Karpas-422 (cell line): ENCODE results near the gene BCL2L11. TPM values are rescaled to one million over a fixed set of nuclear protein-coding genes. Genes with fewer than 3 reads are reported as not detected.

ENCODE experiments used
- DNase-seq: peaks from one replicate; pipeline ENCODE4 v3.0.0-alpha.2; 2015
- H2AFZ ChIP-seq: fragments of 200-600 bp; sonication (generic); 2 replicates; pipeline ENCODE4 v1.6.1; 2014; ENCODE audit warnings: antibody characterized with exemption, low read length, mixed read lengths
- H3K27ac ChIP-seq: fragments of 200-600 bp; sonication (generic); 2 replicates; pipeline ENCODE4 v1.5.1; 2014; ENCODE audit warnings: mild to moderate bottlenecking, low read length, moderate library complexity
- H3K27me3 ChIP-seq: fragments of 200-600 bp; sonication (generic); 2 replicates; pipeline ENCODE4 v1.6.1; 2014; ENCODE audit warnings: low read length, mixed read lengths
- H3K36me3 ChIP-seq: fragments of 200-600 bp; sonication (generic); 2 replicates; pipeline ENCODE4 v1.6.1; 2014; ENCODE audit warnings: low read length, mixed read lengths; ENCODE audit not compliant: insufficient read depth
- H3K4me1 ChIP-seq: fragments of 200-600 bp; sonication (generic); 2 replicates; pipeline ENCODE4 v1.6.1; 2014; ENCODE audit warnings: mild to moderate bottlenecking, low read length, mixed read lengths
- H3K4me2 ChIP-seq: fragments of 200-600 bp; sonication (generic); 2 replicates; pipeline ENCODE4 v1.6.1; 2014; ENCODE audit warnings: low read length, low read depth, mild to moderate bottlenecking; ENCODE audit not compliant: poor library complexity, severe bottlenecking
- H3K4me3 ChIP-seq: fragments of 200-600 bp; sonication (generic); 2 replicates; pipeline ENCODE4 v1.5.1; 2014; ENCODE audit warnings: mild to moderate bottlenecking, antibody characterized with exemption, low read length, mixed read lengths
- H3K79me2 ChIP-seq: fragments of 200-600 bp; sonication (generic); 2 replicates; pipeline ENCODE4 v1.6.1; 2014; ENCODE audit warnings: mild to moderate bottlenecking, low read length, mixed read lengths
- H3K9ac ChIP-seq: fragments of 200-600 bp; sonication (generic); 2 replicates; pipeline ENCODE4 v1.6.0; 2014; ENCODE audit warnings: low read length
- H3K9me2 ChIP-seq: fragments of 200-600 bp; sonication (generic), shearing (Covaris generic); replicated peaks from 2 replicates; pipeline ENCODE4 v1.6.0; 2014; ENCODE audit warnings: mild to moderate bottlenecking, low read length, moderate library complexity; ENCODE audit not compliant: insufficient read depth
- H3K9me3 ChIP-seq: fragments of 300-700, 200-600 bp; sonication (generic); 2 replicates; pipeline ENCODE4 v1.6.1; 2014; ENCODE audit warnings: low read length, mixed read lengths
- H4K20me1 ChIP-seq: fragments of 200-600 bp; sonication (generic); 2 replicates; pipeline ENCODE4 v1.6.1; 2014; ENCODE audit warnings: mild to moderate bottlenecking, antibody characterized with exemption, low read length, low read depth; ENCODE audit not compliant: insufficient read depth
- total RNA-seq: library from RNA; depleted of rRNA; stranded (reverse); fragments of >200 nt; shearing (Covaris generic); gene quantifications from 2 replicates; pipeline ENCODE4 v1.2.3, GENCODE V29; 2014; ENCODE audit warnings: low replicate concordance

Gene BCL2L11
- total RNA-seq, 1 experiment from 2014 or later, result 51.9 TPM

- no peaks in the 10 kb centered on the region; the same call in 1 of the 2 replicates for H3K27me3 ChIP-seq
- no peaks in the 10 kb centered on the region for H3K9me2 ChIP-seq
- peaks cover 29% of the 10 kb centered on the region for H3K36me3 ChIP-seq
- peak; percentile 83 for DNase-seq
- peak overlapping the region; percentile 97 for H3K9ac ChIP-seq
- peak overlapping the region; percentile 92 for H3K4me2 ChIP-seq
- H4K20me1 ChIP-seq, result peaks cover 46% of the 10 kb centered on the region
- peaks cover 51% of the 10 kb centered on the region for H3K79me2 ChIP-seq
- H3K9me3 ChIP-seq, result no peaks in the 10 kb centered on the region
- H3K4me1 ChIP-seq, result peaks cover 73% of the 10 kb centered on the region
- peak overlapping the region; percentile 89 for H3K27ac ChIP-seq
- 0 out of 2 replicates have a peak overlapping the region, but pooled peaks have one; percentile 8 for H2AFZ ChIP-seq
- peak overlapping the region; percentile 97 for H3K4me3 ChIP-seq
These were observed 514 bp downstream of the BCL2L11 start for GRCh38 chr2:111121028-111121827.

GRCh38 chr2:111121828-111122630 is 1.3 kb downstream of the BCL2L11 start:
- Histone ChIP-seq H3K4me2 (peak overlapping the region; percentile 92), H3K36me3 (peaks cover 37% of the 10 kb centered on the region), H3K9ac (peak overlapping the region; percentile 97), H3K9me2 (no peaks in the 10 kb centered on the region), H3K4me3 (peak overlapping the region; percentile 97), H3K27me3 (no peaks in the 10 kb centered on the region; the same call in 1 of the 2 replicates), H2AFZ (no peak overlapping the region), H3K27ac (peak overlapping the region; percentile 89), H4K20me1 (peaks cover 53% of the 10 kb centered on the region), H3K9me3 (no peaks in the 10 kb centered on the region), H3K4me1 (peaks cover 73% of the 10 kb centered on the region), H3K79me2 (peaks cover 59% of the 10 kb centered on the region)
- peak; percentile 95 for DNase-seq

GRCh38 chr2:111122631-111123421 is 2.1 kb downstream of the BCL2L11 start:
- peak; percentile 72 for DNase-seq
- Histone ChIP-seq H3K9ac (peak overlapping the region; percentile 97), H3K36me3 (peaks cover 45% of the 10 kb centered on the region), H2AFZ (no peak overlapping the region), H3K4me1 (peaks cover 73% of the 10 kb centered on the region), H3K27me3 (no peaks in the 10 kb centered on the region; the same call in 1 of the 2 replicates), H3K9me2 (no peaks in the 10 kb centered on the region), H3K4me2 (peak overlapping the region; percentile 89), H4K20me1 (peaks cover 58% of the 10 kb centered on the region), H3K4me3 (peak overlapping the region; percentile 90), H3K9me3 (no peaks in the 10 kb centered on the region), H3K27ac (peak overlapping the region; percentile 86), H3K79me2 (peaks cover 67% of the 10 kb centered on the region)

- Histone ChIP-seq H3K27me3 (no peaks in the 10 kb centered on the region; the same call in 1 of the 2 replicates), H3K36me3 (peaks cover 54% of the 10 kb centered on the region), H3K4me1 (peaks cover 73% of the 10 kb centered on the region), H3K79me2 (peaks cover 77% of the 10 kb centered on the region), H4K20me1 (peaks cover 58% of the 10 kb centered on the region), H3K9me2 (no peaks in the 10 kb centered on the region), H3K4me2 (peak overlapping the region; percentile 89), H2AFZ (no peak overlapping the region), H3K4me3 (peak overlapping the region; percentile 90), H3K9ac (peak overlapping the region; percentile 97), H3K9me3 (no peaks in the 10 kb centered on the region), H3K27ac (peak overlapping the region; percentile 86)
- DNase-seq, result no peak
These were observed 3.0 kb downstream of the BCL2L11 start for GRCh38 chr2:111123751-111124150.

GRCh38 chr2:111126581-111126980 is 5.9 kb downstream of the BCL2L11 start:
- H3K9ac ChIP-seq, result peak overlapping the region; percentile 15; the same call in 1 of the 2 replicates
- H3K4me2 ChIP-seq, result peak overlapping the region; percentile 89
- no peak overlapping the region for H2AFZ ChIP-seq
- no peaks in the 10 kb centered on the region for H3K27me3 ChIP-seq
- no peak overlapping the region; the same call in 1 of the 2 replicates for H3K4me3 ChIP-seq
- peak overlapping the region; percentile 86 for H3K27ac ChIP-seq
- H3K79me2 ChIP-seq, result peaks cover 95% of the 10 kb centered on the region
- H3K9me3 ChIP-seq, result no peaks in the 10 kb centered on the region
- DNase-seq, result no peak
- H3K9me2 ChIP-seq, result no peaks in the 10 kb centered on the region
- peaks cover 53% of the 10 kb centered on the region for H4K20me1 ChIP-seq
- peaks cover 73% of the 10 kb centered on the region for H3K36me3 ChIP-seq
- peaks cover 84% of the 10 kb centered on the region for H3K4me1 ChIP-seq

GRCh38 chr2:111127351-111127750 is 6.6 kb downstream of the BCL2L11 start:
- Histone ChIP-seq H3K4me1 (peaks cover 92% of the 10 kb centered on the region), H4K20me1 (peaks cover 54% of the 10 kb centered on the region), H3K9me2 (no peaks in the 10 kb centered on the region), H3K4me2 (peak overlapping the region; percentile 89), H3K36me3 (peaks cover 80% of the 10 kb centered on the region), H3K27me3 (no peaks in the 10 kb centered on the region), H3K9me3 (no peaks in the 10 kb centered on the region), H2AFZ (no peak overlapping the region), H3K4me3 (no peak overlapping the region), H3K79me2 (peaks cover 95% of the 10 kb centered on the region), H3K9ac (no peak overlapping the region), H3K27ac (peak overlapping the region; percentile 86)
- no peak for DNase-seq

- Histone ChIP-seq H3K27me3 (no peaks in the 10 kb centered on the region), H3K79me2 (peaks cover 97% of the 10 kb centered on the region), H3K9ac (no peak overlapping the region), H3K4me3 (no peak overlapping the region), H3K4me1 (peaks cover 99% of the 10 kb centered on the region), H3K36me3 (peaks cover 88% of the 10 kb centered on the region), H3K27ac (peak overlapping the region; percentile 86), H3K4me2 (peak overlapping the region; percentile 48), H3K9me2 (no peaks in the 10 kb centered on the region), H4K20me1 (peaks cover 56% of the 10 kb centered on the region), H3K9me3 (no peaks in the 10 kb centered on the region), H2AFZ (no peak overlapping the region)
- no peak for DNase-seq
These were observed 7.4 kb downstream of the BCL2L11 start for GRCh38 chr2:111128096-111128495.
